ENCODE results near the gene ACVR2B. TPM values are rescaled to one million over a fixed set of nuclear protein-coding genes. Genes with fewer than 3 reads are reported as not detected.

ACVR2B gene
- total RNA-seq, 4 donors from 2014 or later = 3.1 to 13.8 (median 9.4) TPM

DNA sequence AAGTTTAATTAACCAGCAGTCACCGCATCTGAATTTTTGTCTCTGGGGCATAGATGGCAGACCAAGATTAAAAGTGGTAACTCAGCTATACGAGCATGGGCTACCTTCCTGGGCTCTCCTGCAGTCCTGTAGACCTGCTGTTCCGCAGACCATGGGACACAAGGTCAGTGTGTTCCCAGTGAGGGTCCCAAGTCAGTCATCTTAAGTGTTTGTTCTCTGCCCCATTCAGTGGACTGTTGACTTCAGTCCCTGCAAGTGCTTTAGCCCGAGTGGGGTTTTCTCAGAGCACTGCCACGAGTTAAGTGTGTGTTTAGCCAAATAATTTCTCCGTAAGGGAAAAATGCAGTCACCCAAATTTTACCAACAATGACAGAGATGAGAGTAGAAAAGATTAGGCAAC is 37.5 kb downstream of the ACVR2B start:
- intact Hi-C loops (cut with DNase I; ENCODE audit: low total_unique reads) = no loop called here
- H3K4me1 ChIP-seq = no peaks in the 10 kb centered on the region
- no peaks in the 10 kb centered on the region for H3K36me3 ChIP-seq
- H3K27me3 ChIP-seq = no peaks in the 10 kb centered on the region
- H3K27ac ChIP-seq = no peak overlapping the region
- H3K9me3 ChIP-seq = no peaks in the 10 kb centered on the region
- no peak overlapping the region for H3K4me3 ChIP-seq
- TF ChIP-seq, protein P1, sequence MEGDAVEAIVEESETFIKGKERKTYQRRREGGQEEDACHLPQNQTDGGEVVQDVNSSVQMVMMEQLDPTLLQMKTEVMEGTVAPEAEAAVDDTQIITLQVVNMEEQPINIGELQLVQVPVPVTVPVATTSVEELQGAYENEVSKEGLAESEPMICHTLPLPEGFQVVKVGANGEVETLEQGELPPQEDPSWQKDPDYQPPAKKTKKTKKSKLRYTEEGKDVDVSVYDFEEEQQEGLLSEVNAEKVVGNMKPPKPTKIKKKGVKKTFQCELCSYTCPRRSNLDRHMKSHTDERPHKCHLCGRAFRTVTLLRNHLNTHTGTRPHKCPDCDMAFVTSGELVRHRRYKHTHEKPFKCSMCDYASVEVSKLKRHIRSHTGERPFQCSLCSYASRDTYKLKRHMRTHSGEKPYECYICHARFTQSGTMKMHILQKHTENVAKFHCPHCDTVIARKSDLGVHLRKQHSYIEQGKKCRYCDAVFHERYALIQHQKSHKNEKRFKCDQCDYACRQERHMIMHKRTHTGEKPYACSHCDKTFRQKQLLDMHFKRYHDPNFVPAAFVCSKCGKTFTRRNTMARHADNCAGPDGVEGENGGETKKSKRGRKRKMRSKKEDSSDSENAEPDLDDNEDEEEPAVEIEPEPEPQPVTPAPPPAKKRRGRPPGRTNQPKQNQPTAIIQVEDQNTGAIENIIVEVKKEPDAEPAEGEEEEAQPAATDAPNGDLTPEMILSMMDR (IDR thresholded peaks at IDR 0.05) = no peak
- no peak for TF ChIP-seq POLR2A (IDR thresholded peaks at IDR 0.05)
- no peak for DNase-seq

DNA sequence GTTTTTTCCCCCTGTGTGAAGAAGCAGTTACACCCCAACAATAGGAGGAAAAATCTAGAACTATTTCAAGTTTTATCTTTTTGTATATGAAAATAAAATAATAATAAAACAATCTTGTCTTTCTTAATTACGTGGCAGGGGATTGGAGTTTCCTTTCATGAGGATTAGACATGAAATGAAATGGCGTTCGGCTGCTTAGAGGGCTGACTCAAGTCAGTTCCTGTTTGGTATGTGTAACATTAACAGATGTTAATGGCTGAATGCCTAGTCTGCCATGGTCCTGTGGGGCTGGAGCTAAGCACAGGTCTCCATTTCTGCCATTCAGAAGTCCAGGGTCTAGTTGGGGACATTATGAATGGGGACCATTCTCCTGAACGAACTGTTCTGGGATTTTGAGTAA is 39.3 kb downstream of the ACVR2B start:
- H3K36me3 ChIP-seq = no peaks in the 10 kb centered on the region
- no peak overlapping the region for H3K4me3 ChIP-seq
- H3K27me3 ChIP-seq = no peaks in the 10 kb centered on the region
- H3K9me3 ChIP-seq = no peaks in the 10 kb centered on the region
- TF ChIP-seq POLR2A (IDR thresholded peaks at IDR 0.05) = no peak
- TF ChIP-seq, protein P1 (IDR thresholded peaks at IDR 0.05) = no peak
- intact Hi-C loops (cut with DNase I; ENCODE audit: low total_unique reads) = no loop called here
- no peak for DNase-seq
- H3K27ac ChIP-seq = no peak overlapping the region
- H3K4me1 ChIP-seq = no peaks in the 10 kb centered on the region

DNA sequence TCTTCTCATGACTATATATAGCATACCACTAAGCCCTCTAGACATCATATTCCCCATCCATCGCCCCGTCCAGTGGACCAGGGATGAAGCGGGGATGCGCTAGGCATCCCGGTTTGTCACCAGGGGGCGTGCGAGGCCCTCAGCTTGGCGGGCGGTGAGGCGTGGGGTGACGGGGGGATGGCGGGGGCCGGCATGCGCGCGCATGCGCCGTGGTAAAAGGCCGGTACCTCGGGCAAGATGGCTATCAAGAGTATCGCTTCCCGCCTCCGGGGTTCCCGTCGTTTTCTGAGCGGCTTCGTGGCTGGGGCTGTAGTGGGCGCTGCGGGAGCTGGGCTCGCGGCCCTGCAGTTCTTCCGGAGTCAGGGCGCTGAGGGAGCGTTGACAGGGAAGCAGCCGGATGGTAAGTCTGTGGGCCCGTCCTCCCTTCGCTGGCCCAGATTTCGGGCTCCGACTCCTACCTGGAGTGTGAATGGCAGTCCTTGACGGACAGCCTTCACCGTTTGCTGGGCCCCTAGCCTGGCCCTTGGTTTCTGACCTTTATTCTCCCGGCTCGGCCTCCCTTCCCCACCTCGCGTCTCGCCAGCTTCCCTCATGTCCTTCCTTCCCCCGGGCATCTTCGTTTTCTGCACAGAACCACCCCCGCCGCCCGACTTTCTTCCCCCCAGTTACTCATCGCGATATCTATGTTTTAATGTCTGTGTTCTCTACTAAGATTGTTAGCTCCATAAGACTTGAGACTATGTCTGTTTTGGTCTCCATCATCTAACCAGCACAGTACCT is 42.6 kb downstream of the ACVR2B start, which contains the start of gene EXOG:
EXOG (plus strand) TSS at position 210 of the 780 bp plus-strand sequence; CDS start at position 238, 28 bp downstream.
- Histone ChIP-seq H3K27me3 (no peaks in the 10 kb centered on the region), H3K9me3 (no peaks in the 10 kb centered on the region), H3K36me3 (no peaks in the 10 kb centered on the region), H3K4me1 (no peaks in the 10 kb centered on the region), H3K4me3 (peak within 1 kb of the TSS; percentile 68 to 88), H3K27ac (peak within 1 kb of the TSS; percentile 76 to 80)
- DNase-seq = peak; percentile 92 to 95
- intact Hi-C loops (cut with DNase I; ENCODE audit: low total_unique reads) = no loop called here
- TF ChIP-seq POLR2A (IDR thresholded peaks at IDR 0.05) = no peak
- TF ChIP-seq, protein P1 (IDR thresholded peaks at IDR 0.05) = peak; percentile 75 to 98 (median 88)

DNA sequence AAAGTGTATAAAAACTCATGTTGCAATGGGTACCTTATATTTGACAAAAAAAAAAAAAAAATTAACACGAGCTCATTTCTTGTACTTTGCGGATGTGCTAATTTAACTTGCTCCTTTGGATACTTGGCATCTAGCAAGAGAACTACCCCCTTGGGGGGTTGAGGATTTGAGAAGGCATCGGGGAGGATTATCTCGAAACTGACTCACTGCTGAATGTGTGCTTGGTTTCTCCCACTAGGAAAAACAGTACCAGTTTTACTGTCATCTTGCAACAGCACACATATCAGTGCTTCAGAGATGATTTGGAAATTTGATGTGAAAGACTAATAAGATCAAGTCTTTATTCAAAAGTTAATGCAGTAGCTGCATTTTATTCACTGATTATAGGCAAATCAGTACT is 43.3 kb downstream of the ACVR2B start:
- H3K4me3 ChIP-seq = peak overlapping the region; percentile 68 to 88
- intact Hi-C loops (cut with DNase I; ENCODE audit: low total_unique reads) = no loop called here
- TF ChIP-seq, protein P1 (IDR thresholded peaks at IDR 0.05) = no peak
- no peak for TF ChIP-seq POLR2A (IDR thresholded peaks at IDR 0.05)
- H3K27ac ChIP-seq = no peak overlapping the region
- no peaks in the 10 kb centered on the region for H3K36me3 ChIP-seq
- DNase-seq = no peak
- no peaks in the 10 kb centered on the region for H3K27me3 ChIP-seq
- no peaks in the 10 kb centered on the region for H3K9me3 ChIP-seq
- no peaks in the 10 kb centered on the region for H3K4me1 ChIP-seq

DNA sequence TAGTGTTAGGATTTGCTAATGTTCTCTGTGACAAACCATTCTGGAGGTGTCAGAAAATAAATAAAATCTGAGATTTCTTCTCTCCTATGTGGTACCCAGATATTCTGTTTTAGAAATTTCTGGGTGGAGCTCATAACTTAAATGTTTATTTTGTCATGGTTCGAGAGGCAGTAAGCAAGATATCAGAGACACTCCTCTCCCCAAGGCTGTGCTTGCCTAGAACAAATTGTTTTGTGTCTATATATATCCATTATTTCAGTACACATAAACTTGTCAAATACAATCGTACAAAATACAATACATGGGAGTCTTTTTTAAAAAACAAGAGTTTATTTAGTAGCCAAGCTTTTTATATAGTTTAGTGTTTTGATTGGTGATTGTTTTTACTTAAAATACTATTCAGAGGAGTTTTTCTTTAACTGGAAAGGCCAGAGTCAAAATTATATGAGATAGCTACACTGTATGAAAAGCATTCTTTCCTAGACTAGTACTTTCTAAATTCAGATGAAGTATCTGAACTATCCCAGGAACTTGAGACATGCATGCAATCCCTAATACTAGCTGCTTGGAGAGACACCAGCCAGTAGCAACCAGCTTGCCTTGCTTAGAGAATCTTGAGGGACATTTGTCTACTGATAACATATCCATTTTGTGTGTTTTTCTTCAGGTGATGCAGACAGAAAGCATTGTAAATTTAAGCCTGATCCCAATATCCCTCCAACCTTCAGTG is 47.2 kb downstream of the ACVR2B start:
- Histone ChIP-seq H3K27ac (no peak overlapping the region), H3K27me3 (no peaks in the 10 kb centered on the region), H3K9me3 (no peaks in the 10 kb centered on the region), H3K4me3 (no peak overlapping the region), H3K4me1 (no peaks in the 10 kb centered on the region), H3K36me3 (no peaks in the 10 kb centered on the region)
- intact Hi-C loops (cut with DNase I; ENCODE audit: low total_unique reads) = no loop called here
- TF ChIP-seq, protein P1 (IDR thresholded peaks at IDR 0.05) = no peak
- no peak for TF ChIP-seq POLR2A (IDR thresholded peaks at IDR 0.05)
- no peak for DNase-seq
